B cell (primary cell): Measurements from ENCODE around the gene RAB27A. TPM values are rescaled to one million over a fixed set of nuclear protein-coding genes. Genes with fewer than 3 reads are reported as not detected.
A peak's percentile ranks its signal among the peaks of the same experiment; 100 is the strongest.
"Not testable (repeated sequence)": the region's sequence is repeated elsewhere in the genome, so short reads cannot be mapped to it uniquely, and the experiment has no call there.

ENCODE experiments used
- ATAC-seq: fragments of 200-7000 bp; cut with Tn5 transposase; one replicate; pipeline ENCODE4 v1.10.0; 2021; ENCODE audit warnings: low read depth, mild to moderate bottlenecking, moderate number of reproducible peaks, moderate library complexity
- CTCF ChIA-PET: fragments of 350-600 bp; sonication (Branson Sonifier 250); formaldehyde crosslinking; loops from one replicate; lab custom pipeline; 2021; ENCODE audit warnings: antibody characterized with exemption, inconsistent platforms; lab: Charles Lee
- POLR2A ChIA-PET: fragments of 350-600 bp; sonication (Branson Sonifier 250); formaldehyde crosslinking; loops from one replicate; lab custom pipeline; 2021; ENCODE audit warnings: antibody characterized with exemption; lab: Charles Lee
- DNase-seq: peaks from one replicate; pipeline ENCODE4 v3.0.0; 2013
- H2AFZ ChIP-seq: 2 replicates; pipeline ENCODE4 v1.6.1; 2012; ENCODE audit warnings: mild to moderate bottlenecking, low read depth, low read length; ENCODE audit not compliant: insufficient read depth, poor library complexity, severe bottlenecking
- H3K27ac ChIP-seq, 2 donors: 1 replicate in 1 of 2; 2 replicates in 1 of 2; pipeline ENCODE4 v1.5.1; 2012 to 2013; ENCODE audit warnings: low read length in 2 of 2, mild to moderate bottlenecking in 2 of 2, moderate library complexity in 1 of 2
- H3K27me3 ChIP-seq, 4 experiments: fragments of 200-600 bp in 1 of 4; sonication (generic) in 1 of 4; replicated peaks in 1 of 4; 1 replicate in 2 of 4; 2 replicates in 2 of 4; pipeline versions ENCODE4 v1.6.1 to v1.7.0; 2013 to 2016; ENCODE audit warnings: low read length in 3 of 4, mild to moderate bottlenecking in 2 of 4, mixed read lengths in 1 of 4, moderate library complexity in 1 of 4; ENCODE audit not compliant: insufficient read depth in 4 of 4, control insufficient read depth in 3 of 4; ENCODE audit errors: control extremely low read depth in 1 of 4
- H3K36me3 ChIP-seq, 2 experiments: replicated peaks in 1 of 2; 1 replicate in 1 of 2; 2 replicates in 1 of 2; pipeline versions ENCODE4 v1.6.1 to v1.7.1; 2013; ENCODE audit warnings: low read length in 1 of 2; ENCODE audit not compliant: insufficient read depth in 2 of 2, control insufficient read depth in 1 of 2; ENCODE audit errors: control extremely low read depth in 1 of 2, extremely low read depth in 1 of 2
- H3K4me1 ChIP-seq, 2 donors: fragments of 200-600 bp in 1 of 2; sonication (generic) in 1 of 2; 1 replicate in 1 of 2; 2 replicates in 1 of 2; pipeline versions ENCODE4 v1.5.1 to v1.6.1; 2013 to 2017; ENCODE audit warnings: low read length in 2 of 2; ENCODE audit not compliant: control insufficient read depth in 2 of 2, insufficient read depth in 2 of 2
- H3K4me2 ChIP-seq: replicated peaks from 2 replicates; pipeline ENCODE3; 2012; ENCODE audit warnings: mild to moderate bottlenecking, low read depth, low read length; ENCODE audit not compliant: poor library complexity, severe bottlenecking
- H3K4me3 ChIP-seq, 5 experiments: fragments of 200-600 bp in 1 of 5; sonication (generic) in 1 of 5; 1 replicate in 3 of 5; 2 replicates in 2 of 5; pipeline versions ENCODE4 v1.5.1 to v1.7.0; 2011 to 2016; ENCODE audit warnings: low read length in 4 of 5, mild to moderate bottlenecking in 4 of 5, low read depth in 2 of 5, control low read depth in 1 of 5, moderate library complexity in 1 of 5; ENCODE audit not compliant: insufficient read depth in 1 of 5; ENCODE audit errors: control extremely low read depth in 1 of 5, extremely low read depth in 1 of 5
- H3K79me2 ChIP-seq: fragments of 200-600 bp; sonication (generic); one replicate; pipeline ENCODE4 v1.6.0; 2016; ENCODE audit warnings: low read length; ENCODE audit not compliant: control insufficient read depth, insufficient read depth
- H3K9ac ChIP-seq: fragments of 200-600 bp; sonication (generic); 2 replicates; pipeline ENCODE4 v1.6.1; 2017; ENCODE audit warnings: mild to moderate bottlenecking, low read length, moderate library complexity
- H3K9me3 ChIP-seq, 3 donors: one replicate each; pipeline versions ENCODE4 v1.6.1 to v1.7.1; 2013; ENCODE audit warnings: low read length in 2 of 3; ENCODE audit not compliant: control insufficient read depth in 2 of 3, insufficient read depth in 1 of 3; ENCODE audit errors: control extremely low read depth in 1 of 3
- H4K20me1 ChIP-seq: 2 replicates; pipeline ENCODE4 v1.6.0; 2012; ENCODE audit warnings: mild to moderate bottlenecking, low read length; ENCODE audit not compliant: insufficient read depth, control insufficient read depth, poor library complexity, severe bottlenecking
- H3K27ac Mint-ChIP-seq: one replicate; pipeline ENCODE4 v1.8.0; 2021; ENCODE audit warnings: mixed read lengths
- H3K27me3 Mint-ChIP-seq: one replicate; pipeline ENCODE4 v1.8.0; 2021; ENCODE audit warnings: mixed read lengths
- H3K4me1 Mint-ChIP-seq: one replicate; pipeline ENCODE4 v1.8.0; 2021; ENCODE audit warnings: mixed read lengths
- H3K4me3 Mint-ChIP-seq: one replicate; pipeline ENCODE4 v1.8.0; 2021; ENCODE audit warnings: mixed read lengths
- H3K9me3 Mint-ChIP-seq: one replicate; pipeline ENCODE4 v1.8.0; 2022; ENCODE audit warnings: mixed read lengths; ENCODE audit not compliant: insufficient read depth
- EZH2 ChIP-seq: IDR thresholded peaks from 2 replicates; pipeline ENCODE4 v1.6.1; 2012; ENCODE audit warnings: borderline replicate concordance, low read depth, mild to moderate bottlenecking, moderate library complexity, low read length; ENCODE audit not compliant: insufficient read depth, poor library complexity, severe bottlenecking
- WGBS: methylation state at CpG from one replicate; pipeline ENCODE4 v1.1.5; 2013; ENCODE audit warnings: missing lambda C conversion rate; ENCODE audit not compliant: insufficient coverage; 5-methylcytosine and 5-hydroxymethylcytosine counted together
- intact Hi-C: fragments of 100-400 bp; cut with micrococcal nuclease; formaldehyde crosslinking; loops from one replicate; pipeline ENCODE4 v1.10.0; 2022
- polyA plus RNA-seq: library from polyadenylated mRNA; depleted of rRNA; stranded (reverse); fragments of >200 nt; gene quantifications from 2 replicates; pipeline ENCODE4 v1.2.3, GENCODE V29; 2012
- total RNA-seq, 2 donors: library from RNA; stranded (reverse); fragments of 120-200 nt in 1 of 2; gene quantifications; 1 replicate in 1 of 2; 2 replicates in 1 of 2; pipeline versions ENCODE4 v1.2.3 to v1.2.4, GENCODE V29; 2013 to 2022
- TF ChIP-seq, protein P1 (sequence below): fragments of 200-600 bp; IDR thresholded peaks from one replicate; pipeline ENCODE4 v1.8.0; 2022; ENCODE audit warnings: antibody characterized with exemption, mild to moderate bottlenecking

The RAB27A gene
- total and polyA plus RNA-seq, 2 donors (not counting 1 experiment from before 2014, with no cell fraction given), result 7.2 to 19.0 TPM

DNA sequence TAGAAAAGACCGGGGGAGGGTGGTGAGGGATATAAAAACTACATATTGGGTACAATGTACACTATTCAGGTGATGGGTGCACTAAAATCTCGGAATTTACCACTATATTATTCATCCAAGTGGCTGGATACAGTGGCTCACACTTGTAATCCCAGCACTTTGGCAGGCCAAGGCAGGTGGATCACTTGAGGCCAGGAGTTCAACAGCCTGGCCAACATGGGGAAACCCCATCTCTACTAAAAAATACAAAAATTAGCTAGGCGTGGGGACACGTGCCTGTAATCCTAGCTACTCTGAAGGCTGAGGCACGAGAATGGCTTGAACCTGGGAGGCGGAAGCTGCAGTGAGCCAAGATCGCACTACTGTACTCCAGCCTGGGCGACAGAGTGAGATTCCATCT lies 37.4 kb downstream of the RAB27A start:
- peaks cover 53% of the 10 kb centered on the region for H3K4me1 Mint-ChIP-seq
- WGBS, result 83% methylated on average over 6 of the region's 8 CpGs
- H3K4me3 ChIP-seq, H4K20me1 ChIP-seq, H3K9ac ChIP-seq, H3K9me3 Mint-ChIP-seq, H3K9me3 ChIP-seq, H3K27ac Mint-ChIP-seq, H3K27me3 ChIP-seq, DNase-seq, intact Hi-C loops, H2AFZ ChIP-seq, H3K4me2 ChIP-seq, H3K4me3 Mint-ChIP-seq, ATAC-seq, H3K36me3 ChIP-seq, H3K27me3 Mint-ChIP-seq, H3K27ac ChIP-seq: not testable (repeated sequence)
- ChIA-PET POLR2A (interaction anchor here (0.6 kb wide), 1 partner anchor 35 kb away, joined by 8 read pairs; no protein-coding TSS in a partner anchor), CTCF (interaction anchor here (1.3 to 1.5 kb wide), 2 partner anchors 35 to 39 kb away, joined by 3 to 4 read pairs; no protein-coding TSS in a partner anchor)
- Histone ChIP-seq H3K4me1 (peaks cover 34 to 37% of the 10 kb centered on the region in 2 donors), H3K79me2 (peaks cover 84% of the 10 kb centered on the region)

DNA sequence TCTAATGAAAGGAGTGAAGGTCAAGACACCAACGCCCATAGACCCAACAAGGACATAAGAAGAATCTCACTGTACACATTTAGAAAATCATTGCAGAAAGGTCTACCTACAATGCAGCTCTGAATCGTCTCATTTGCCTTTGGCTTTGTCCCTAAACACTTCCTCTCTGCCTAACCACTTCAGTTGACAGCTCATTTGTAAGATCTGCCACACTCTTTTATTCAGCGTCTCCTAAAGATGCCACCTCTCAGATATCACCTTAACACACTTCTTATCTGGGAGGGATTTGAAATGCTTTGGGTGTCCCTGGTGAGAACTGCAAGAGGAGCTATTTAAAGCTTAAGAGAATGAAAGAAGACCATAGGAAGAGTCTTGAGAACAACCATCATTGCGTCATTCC lies 38.7 kb downstream of the RAB27A start:
- peaks cover 80% of the 10 kb centered on the region for H3K79me2 ChIP-seq
- 59% methylated on average over 3 of the region's 4 CpGs for WGBS
- H4K20me1 ChIP-seq, result no peaks in the 10 kb centered on the region
- H3K27ac Mint-ChIP-seq, result no peak overlapping the region
- TF ChIP-seq, protein P1, sequence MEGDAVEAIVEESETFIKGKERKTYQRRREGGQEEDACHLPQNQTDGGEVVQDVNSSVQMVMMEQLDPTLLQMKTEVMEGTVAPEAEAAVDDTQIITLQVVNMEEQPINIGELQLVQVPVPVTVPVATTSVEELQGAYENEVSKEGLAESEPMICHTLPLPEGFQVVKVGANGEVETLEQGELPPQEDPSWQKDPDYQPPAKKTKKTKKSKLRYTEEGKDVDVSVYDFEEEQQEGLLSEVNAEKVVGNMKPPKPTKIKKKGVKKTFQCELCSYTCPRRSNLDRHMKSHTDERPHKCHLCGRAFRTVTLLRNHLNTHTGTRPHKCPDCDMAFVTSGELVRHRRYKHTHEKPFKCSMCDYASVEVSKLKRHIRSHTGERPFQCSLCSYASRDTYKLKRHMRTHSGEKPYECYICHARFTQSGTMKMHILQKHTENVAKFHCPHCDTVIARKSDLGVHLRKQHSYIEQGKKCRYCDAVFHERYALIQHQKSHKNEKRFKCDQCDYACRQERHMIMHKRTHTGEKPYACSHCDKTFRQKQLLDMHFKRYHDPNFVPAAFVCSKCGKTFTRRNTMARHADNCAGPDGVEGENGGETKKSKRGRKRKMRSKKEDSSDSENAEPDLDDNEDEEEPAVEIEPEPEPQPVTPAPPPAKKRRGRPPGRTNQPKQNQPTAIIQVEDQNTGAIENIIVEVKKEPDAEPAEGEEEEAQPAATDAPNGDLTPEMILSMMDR, result no peak
- TF ChIP-seq EZH2, result no peak
- peaks cover 0 to 6% of the 10 kb centered on the region in 2 experiments for H3K36me3 ChIP-seq
- H3K4me1 ChIP-seq, result peaks cover 23 to 25% of the 10 kb centered on the region in 2 donors
- no peak overlapping the region for H3K9ac ChIP-seq
- no peak for ATAC-seq
- H3K4me3 ChIP-seq, result no peak overlapping the region
- H3K27me3 ChIP-seq, result no peaks in the 10 kb centered on the region
- CTCF ChIA-PET, result interaction anchor here (1.0 to 1.5 kb wide), 3 partner anchors 34 to 41 kb away, joined by 3 to 4 read pairs (median 3); no protein-coding TSS in a partner anchor
- POLR2A ChIA-PET, result no interaction called here
- no peak overlapping the region for H2AFZ ChIP-seq
- H3K27ac ChIP-seq, result no peak overlapping the region
- intact Hi-C loops, result no loop called here
- DNase-seq, result no peak
- no peak overlapping the region for H3K4me3 Mint-ChIP-seq
- H3K4me1 Mint-ChIP-seq, result peaks cover 40% of the 10 kb centered on the region
- H3K9me3 Mint-ChIP-seq, result peaks cover 3% of the 10 kb centered on the region
- peak overlapping the region; percentile 4 for H3K4me2 ChIP-seq
- no peaks in the 10 kb centered on the region for H3K9me3 ChIP-seq
- no peaks in the 10 kb centered on the region for H3K27me3 Mint-ChIP-seq
